HG03520 (cell line): ENCODE measurements around the gene SLC29A3.
"Not testable (repeated sequence)": the region's sequence is repeated elsewhere in the genome, so short reads cannot be mapped to it uniquely, and the experiment has no call there.

Source experiments
- ATAC-seq: cut with Tn5 transposase; IDR thresholded peaks from one replicate; pipeline ENCODE4 v1.9.1; 2021; ENCODE audit warnings: mild to moderate bottlenecking, moderate library complexity; ENCODE audit not compliant: unreplicated experiment

Gene SLC29A3

GRCh38 chr10:71319042-71319799 lies at the start of gene SLC29A3:
TSS of gene SLC29A3 (plus strand) at chr10:71319259. CDS start at chr10:71319310, 51 bp downstream.
- peak; percentile 74 for ATAC-seq

GRCh38 chr10:71269301-71270288 lies 49.5 kb upstream of the SLC29A3 start:
- ATAC-seq: no peak

- ATAC-seq: no peak
These were observed 48.5 kb upstream of the SLC29A3 start for GRCh38 chr10:71270301-71271220.

- no peak for ATAC-seq
These were observed 47.4 kb upstream of the SLC29A3 start for GRCh38 chr10:71271662-71272055.

- no peak for ATAC-seq
These were observed 46.8 kb upstream of the SLC29A3 start for GRCh38 chr10:71272056-71272771.

GRCh38 chr10:71272974-71273373 lies 46.1 kb upstream of the SLC29A3 start:
- not testable (repeated sequence) for ATAC-seq

GRCh38 chr10:71273506-71273905 lies 45.6 kb upstream of the SLC29A3 start:
- no peak for ATAC-seq

- no peak for ATAC-seq
These were observed 43.9 kb upstream of the SLC29A3 start for GRCh38 chr10:71274901-71275796.

- ATAC-seq: no peak
These were observed 42.2 kb upstream of the SLC29A3 start for GRCh38 chr10:71276873-71277272.

GRCh38 chr10:71277914-71278665 lies 41.0 kb upstream of the SLC29A3 start:
- ATAC-seq: no peak

GRCh38 chr10:71278691-71279588 lies 40.1 kb upstream of the SLC29A3 start:
- ATAC-seq: no peak

GRCh38 chr10:71279590-71280170 lies 39.4 kb upstream of the SLC29A3 start:
- no peak for ATAC-seq

GRCh38 chr10:71280216-71280615 lies 38.8 kb upstream of the SLC29A3 start:
- no peak for ATAC-seq

- ATAC-seq: no peak
These were observed 38.2 kb upstream of the SLC29A3 start for GRCh38 chr10:71280825-71281224.

- ATAC-seq: no peak
These were observed 37.3 kb upstream of the SLC29A3 start for GRCh38 chr10:71281646-71282322.

GRCh38 chr10:71282323-71282680 lies 36.8 kb upstream of the SLC29A3 start:
- ATAC-seq: no peak
